Heart left ventricle (tissue), 16 donors: ENCODE data around the gene DAB1. TPM values are rescaled to one million over a fixed set of nuclear protein-coding genes. Genes with fewer than 3 reads are reported as not detected.

Experiments
- ATAC-seq, 4 donors: fragments of 200-7000 bp; cut with Tn5 transposase; one replicate each; pipeline ENCODE4 v1.9.1; 2020 to 2022; ENCODE audit warnings: moderate library complexity in 4 of 4, mild to moderate bottlenecking in 3 of 4, moderate number of reproducible peaks in 1 of 4
- DNase-seq, 5 donors: peaks; one replicate each; pipeline ENCODE4 v3.0.0-alpha.2; 2020
- H3K27ac ChIP-seq, 12 donors: fragments of 200-600 bp; sonication (generic) in 4 of 12; one replicate each; pipeline versions ENCODE4 v1.5.0 to v1.8.0; 2016 to 2022; ENCODE audit warnings: mild to moderate bottlenecking in 2 of 12
- H3K27me3 ChIP-seq, 9 donors: fragments of 200-600 bp; sonication (generic) in 2 of 9; one replicate each; pipeline versions ENCODE4 v1.5.1 to v1.8.0; 2016 to 2022; ENCODE audit warnings: mild to moderate bottlenecking in 3 of 9
- H3K36me3 ChIP-seq, 9 donors: fragments of 200-600 bp; sonication (generic) in 2 of 9; one replicate each; pipeline versions ENCODE4 v1.5.0 to v1.8.0; 2018 to 2022; ENCODE audit warnings: mild to moderate bottlenecking in 2 of 9
- H3K4me1 ChIP-seq, 12 donors: fragments of 200-600 bp; sonication (generic) in 4 of 12; one replicate each; pipeline versions ENCODE4 v1.5.0 to v1.8.0; 2016 to 2022; ENCODE audit warnings: mild to moderate bottlenecking in 3 of 12
- H3K4me3 ChIP-seq, 12 donors: fragments of 200-600 bp; sonication (generic) in 4 of 12; one replicate each; pipeline versions ENCODE4 v1.5.0 to v1.8.0; 2017 to 2022; ENCODE audit warnings: mild to moderate bottlenecking in 9 of 12, moderate library complexity in 4 of 12
- H3K9me3 ChIP-seq, 12 donors: fragments of 200-600 bp; sonication (generic) in 4 of 12; one replicate each; pipeline versions ENCODE4 v1.5.0 to v1.8.0; 2016 to 2022; ENCODE audit warnings: mild to moderate bottlenecking in 1 of 12
- POLR2A ChIP-seq, 2 donors: fragments of 450-650 bp; IDR thresholded peaks; one replicate each; pipeline ENCODE4 v1.6.1; 2017; ENCODE audit warnings: antibody characterized with exemption in 2 of 2, mild to moderate bottlenecking in 2 of 2, moderate library complexity in 2 of 2
- WGBS, 4 donors: extraction: QIAGEN DNeasy Blood & Tissue Kit in 2 of 4; methylation state at CpG; one replicate each; pipeline versions ENCODE4 v1.1.5 to v1.1.7; 2013 to 2018; 5-methylcytosine and 5-hydroxymethylcytosine counted together
- intact Hi-C, 10 donors: fragments of 100-400 bp; cut with DNase I; formaldehyde crosslinking; loops; one replicate each; pipeline versions ENCODE4 v1.11.1 to v1.14.2; 2022
- polyA plus RNA-seq, 2 donors: library from polyadenylated mRNA; stranded (reverse); fragments of 200-250 nt; gene quantifications; one replicate each; pipeline ENCODE4 v1.2.3, GENCODE V29; 2013
- total RNA-seq, 9 donors: library from RNA; depleted of rRNA in 2 of 9; stranded (reverse); fragments of >200 nt in 2 of 9; fragmentation: NEBNext Ultra II Directional in 3 of 9; extraction: Animal tissue kit (Norgen Biotek cat#: 25700) in 3 of 9; gene quantifications; one replicate each; pipeline versions ENCODE4 v1.1.0 to v1.2.4, GENCODE V29; 2016 to 2023
- TF ChIP-seq, protein P1 (sequence below), 12 donors: fragments of 200-600 bp; sonication (generic) in 4 of 12; IDR thresholded peaks; one replicate each; pipeline versions ENCODE4 v1.5.0 to v1.8.0; 2018 to 2022; ENCODE audit warnings: antibody characterized with exemption in 12 of 12, mild to moderate bottlenecking in 5 of 12
- donor health status: ischemic (EF 13 %, LVEDD 7.1; RV severe dilation, severe dysfunction).
- donor health status: healthy with polysubstance abuse.
- donor health status: DM: no; HTN: yes; CAD: no.
- donor health status: DM: no; HTN: no; CAD: no.
- donor health status: ischemic (EF 25% LVEDD 6.9; RV normal size, moderate dysfunction).
- donor health status: ischemic (EF 25% LVEDD 5.7; RV mildly dilated, moderate dysfunction).
- donor health status: healthy.
- donor health status: DM: yes; HTN: yes; CAD: no.
- donor health status: ischemic (EF 35%, LVEDD 5.7; RV mildly dilated, moderate dysfunction).
- donor health status: nonischemic (EF 11% LVEDD 7.7; RV severe dilation, severe dysfunction).
- donor health status: DM: yes; HTN: yes; CAD: no.
- donor health status: PGD.
- donor health status: ischemic (EF 29% LVEDD 5.4; RV normal size, mild dysfunction).
- donor health status: nonischemic (EF 23%, LVEDD 6.1; RV moderate dilation, normal function).

DAB1 gene
- total and polyA plus RNA-seq, 11 donors: 0.26 to 28.8 (median 5.2) TPM

DNA sequence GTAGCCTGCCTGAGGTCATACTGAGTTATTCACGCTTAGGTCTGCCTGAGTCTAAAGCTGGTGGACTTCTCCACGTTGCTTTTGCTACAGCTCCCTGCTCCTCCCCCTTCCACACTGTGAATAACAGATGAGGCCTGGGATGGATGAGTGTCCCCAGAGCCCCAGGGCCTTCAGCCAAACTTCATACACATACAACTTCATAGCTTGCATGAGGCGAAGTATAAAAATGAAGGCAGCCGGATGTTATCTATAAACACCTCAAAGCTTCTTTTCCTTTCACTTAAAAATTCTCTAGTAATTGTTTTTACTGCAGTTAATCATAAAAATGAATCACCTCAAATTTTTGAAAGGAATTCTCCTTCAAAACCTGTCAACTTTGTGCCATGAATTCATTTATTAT, 70.2 kb downstream of the DAB1 start:
- Histone ChIP-seq H3K4me3 (no peak overlapping the region), H3K27me3 (no peaks in the 10 kb centered on the region), H3K36me3 (no peaks in the 10 kb centered on the region), H3K9me3 (peaks cover 0 to 8% (median 4%) of the 10 kb centered on the region in 12 donors), H3K4me1 (peaks cover 0 to 21% (median 0%) of the 10 kb centered on the region in 12 donors), H3K27ac (no peak overlapping the region)
- DNase-seq (peak in 1 of 5 donors; percentile 30), ATAC-seq (peak in 1 of 4 donors; percentile 45)
- intact Hi-C loops: no loop called here
- TF ChIP-seq, protein P1, sequence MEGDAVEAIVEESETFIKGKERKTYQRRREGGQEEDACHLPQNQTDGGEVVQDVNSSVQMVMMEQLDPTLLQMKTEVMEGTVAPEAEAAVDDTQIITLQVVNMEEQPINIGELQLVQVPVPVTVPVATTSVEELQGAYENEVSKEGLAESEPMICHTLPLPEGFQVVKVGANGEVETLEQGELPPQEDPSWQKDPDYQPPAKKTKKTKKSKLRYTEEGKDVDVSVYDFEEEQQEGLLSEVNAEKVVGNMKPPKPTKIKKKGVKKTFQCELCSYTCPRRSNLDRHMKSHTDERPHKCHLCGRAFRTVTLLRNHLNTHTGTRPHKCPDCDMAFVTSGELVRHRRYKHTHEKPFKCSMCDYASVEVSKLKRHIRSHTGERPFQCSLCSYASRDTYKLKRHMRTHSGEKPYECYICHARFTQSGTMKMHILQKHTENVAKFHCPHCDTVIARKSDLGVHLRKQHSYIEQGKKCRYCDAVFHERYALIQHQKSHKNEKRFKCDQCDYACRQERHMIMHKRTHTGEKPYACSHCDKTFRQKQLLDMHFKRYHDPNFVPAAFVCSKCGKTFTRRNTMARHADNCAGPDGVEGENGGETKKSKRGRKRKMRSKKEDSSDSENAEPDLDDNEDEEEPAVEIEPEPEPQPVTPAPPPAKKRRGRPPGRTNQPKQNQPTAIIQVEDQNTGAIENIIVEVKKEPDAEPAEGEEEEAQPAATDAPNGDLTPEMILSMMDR (IDR thresholded peaks at IDR 0.05): no peak
- 47 to 67% (median 57%) methylated on average over 4 of the region's 4 CpGs for WGBS, 4 donors

DNA sequence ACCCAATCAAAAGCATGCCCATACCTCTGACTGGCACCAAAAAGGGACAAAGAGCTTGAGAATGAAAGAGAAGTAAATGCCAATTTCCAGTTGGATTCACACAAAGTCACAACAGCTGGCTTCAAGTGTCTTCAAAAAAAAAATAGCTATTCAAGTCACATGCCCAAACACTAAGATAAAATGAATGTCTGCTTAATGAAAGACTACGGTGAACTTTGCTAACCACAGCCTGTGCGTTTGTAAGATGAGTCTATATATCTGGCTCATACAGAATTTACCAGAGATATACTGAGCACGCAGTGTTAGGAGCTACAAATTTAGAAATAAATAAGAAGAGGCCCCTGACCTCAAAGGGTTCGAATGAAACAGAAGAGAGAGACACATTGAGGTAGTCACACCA, 73.2 kb downstream of the DAB1 start:
- DNase-seq (no peak), ATAC-seq (no peak)
- Histone ChIP-seq H3K27ac (no peak overlapping the region), H3K9me3 (no peaks in the 10 kb centered on the region), H3K36me3 (no peaks in the 10 kb centered on the region), H3K4me1 (peaks cover 0 to 21% (median 2%) of the 10 kb centered on the region in 12 donors), H3K4me3 (no peak overlapping the region), H3K27me3 (no peaks in the 10 kb centered on the region)
- intact Hi-C loops: no loop called here
- 47 to 75% (median 59%) methylated on average over 4 of the region's 4 CpGs for WGBS, 4 donors
- TF ChIP-seq, protein P1 (IDR thresholded peaks at IDR 0.05): no peak
- TF ChIP-seq POLR2A (IDR thresholded peaks at IDR 0.05): no peak

DNA sequence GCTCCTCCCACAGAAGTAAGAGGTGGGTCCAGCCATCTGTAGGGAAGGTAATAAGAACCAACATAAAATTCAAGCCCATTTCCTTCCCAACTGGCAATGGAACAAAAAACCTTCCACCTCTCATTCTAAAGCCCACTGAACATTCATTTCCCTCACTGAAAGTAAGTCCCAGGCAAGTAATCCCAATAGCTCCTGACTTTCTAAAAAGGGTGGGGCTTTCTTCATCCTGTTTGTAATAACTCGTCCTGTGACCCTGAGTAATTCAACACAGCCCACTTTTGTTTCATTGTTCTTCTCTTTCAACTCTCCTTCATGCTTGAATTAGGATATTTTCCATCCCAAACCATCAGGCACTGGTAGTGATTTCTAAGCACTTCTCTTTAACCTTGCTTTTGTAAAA, 74.9 kb downstream of the DAB1 start:
- Histone ChIP-seq H3K4me1 (peaks cover 0 to 25% (median 2%) of the 10 kb centered on the region in 12 donors), H3K36me3 (no peaks in the 10 kb centered on the region), H3K27ac (no peak overlapping the region), H3K9me3 (no peaks in the 10 kb centered on the region), H3K27me3 (no peaks in the 10 kb centered on the region), H3K4me3 (no peak overlapping the region)
- intact Hi-C loops: loop anchor here in 4 of 10 donors (10.0 kb wide), 1 partner anchor 514 kb away; no protein-coding TSS in a partner anchor
- TF ChIP-seq, protein P1 (IDR thresholded peaks at IDR 0.05): no peak
- TF ChIP-seq POLR2A (IDR thresholded peaks at IDR 0.05): no peak
- no peak for ATAC-seq
- 60 to 72% (median 71%) methylated on average over 1 of the region's 1 CpG for whole genome bisulfite sequencing, 4 donors
- no peak for DNase-seq

DNA sequence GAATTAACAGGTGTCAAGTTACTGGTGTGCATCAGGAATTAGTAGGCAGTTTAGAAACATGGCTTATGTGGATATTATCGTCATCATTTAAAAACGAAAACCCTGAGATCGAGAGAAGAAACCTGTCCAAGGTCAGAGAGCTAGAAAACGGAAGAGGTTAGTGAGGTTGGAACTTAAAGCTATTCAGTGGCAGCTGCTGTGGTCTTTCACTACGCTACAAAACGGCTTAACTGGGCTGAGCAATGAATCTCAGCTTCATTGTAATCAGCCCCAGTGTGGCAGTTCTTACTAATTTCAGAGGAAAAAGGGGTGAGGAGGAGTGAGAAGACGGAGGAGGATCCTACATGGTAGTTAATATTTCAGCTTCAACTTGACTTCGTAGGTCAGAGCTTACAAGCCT, 77.9 kb downstream of the DAB1 start:
- ATAC-seq (no peak), DNase-seq (no peak)
- WGBS, 4 donors: 90 to 94% (median 93%) methylated on average over 8 of the region's 8 CpGs
- no peaks in the 10 kb centered on the region for H3K36me3 ChIP-seq
- H3K4me1 ChIP-seq: peaks cover 0 to 25% (median 2%) of the 10 kb centered on the region in 12 donors
- H3K27ac ChIP-seq: no peak overlapping the region
- intact Hi-C loops: loop anchor here in 4 of 10 donors (10.0 kb wide), 1 partner anchor 511 kb away; no protein-coding TSS in a partner anchor
- no peak overlapping the region for H3K4me3 ChIP-seq
- no peaks in the 10 kb centered on the region for H3K9me3 ChIP-seq
- no peaks in the 10 kb centered on the region for H3K27me3 ChIP-seq
- no peak for TF ChIP-seq POLR2A (IDR thresholded peaks at IDR 0.05)
- TF ChIP-seq, protein P1 (IDR thresholded peaks at IDR 0.05): no peak
